HG02981 (cell line): ENCODE results near the gene EYS.
"Not testable (repeated sequence)": the region's sequence is repeated elsewhere in the genome, so short reads cannot be mapped to it uniquely, and the experiment has no call there.

Experiments used
- ATAC-seq: cut with Tn5 transposase; IDR thresholded peaks from one replicate; pipeline ENCODE4 v1.9.1; 2021; ENCODE audit warnings: mild to moderate bottlenecking, moderate library complexity; ENCODE audit not compliant: unreplicated experiment

The EYS gene

GRCh38 chr6:63774961-63775360 lies 1932.1 kb downstream of the EYS start:
- ATAC-seq, result no peak

- ATAC-seq, result no peak
Measured at GRCh38 chr6:63773200-63773599, 1933.8 kb downstream of the EYS start.

- ATAC-seq, result no peak
Measured at GRCh38 chr6:63765828-63766227, 1941.2 kb downstream of the EYS start.

GRCh38 chr6:63764318-63764916 lies 1942.6 kb downstream of the EYS start:
- no peak for ATAC-seq

DNA sequence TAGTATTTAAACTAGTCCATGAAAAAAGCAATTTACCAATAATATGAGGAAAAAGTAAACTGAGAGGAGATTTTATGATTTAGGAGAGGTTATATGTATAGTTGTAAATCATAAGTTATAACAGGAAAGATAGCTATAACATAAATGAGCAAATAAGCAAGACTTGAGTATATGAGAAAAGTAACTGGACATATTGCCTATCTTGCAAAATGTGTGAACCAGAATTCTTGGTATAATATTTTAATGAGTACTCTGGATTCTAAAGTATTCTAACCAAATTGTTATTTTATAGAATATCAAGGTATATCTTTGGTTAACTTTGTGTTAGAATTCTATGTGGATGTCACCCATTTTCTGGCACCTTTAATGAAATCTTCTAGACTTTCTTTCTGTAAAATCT lies 1946.8 kb downstream of the EYS start:
- no peak for ATAC-seq

- ATAC-seq, result no peak
Measured at GRCh38 chr6:63759605-63760105, 1947.4 kb downstream of the EYS start.

DNA sequence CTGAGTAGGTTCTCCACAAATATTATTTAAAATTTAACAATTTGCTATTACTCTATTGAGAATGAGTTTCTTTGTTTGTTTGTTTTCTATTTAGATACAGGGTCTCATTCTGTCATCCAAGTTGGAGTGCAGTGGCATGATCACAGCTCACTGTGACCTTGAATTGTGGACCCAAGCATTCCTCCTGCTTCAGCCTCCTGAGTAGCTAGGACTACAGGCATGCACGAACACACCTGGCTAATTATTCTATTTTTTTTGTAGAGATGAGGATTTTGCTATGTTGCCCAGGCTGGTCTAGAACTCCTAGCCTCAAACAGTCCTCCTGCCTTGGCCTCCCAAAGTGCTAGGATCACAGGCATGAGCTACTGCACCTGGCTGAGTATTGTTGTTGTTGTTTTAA lies 1949.2 kb downstream of the EYS start:
- ATAC-seq, result no peak

DNA sequence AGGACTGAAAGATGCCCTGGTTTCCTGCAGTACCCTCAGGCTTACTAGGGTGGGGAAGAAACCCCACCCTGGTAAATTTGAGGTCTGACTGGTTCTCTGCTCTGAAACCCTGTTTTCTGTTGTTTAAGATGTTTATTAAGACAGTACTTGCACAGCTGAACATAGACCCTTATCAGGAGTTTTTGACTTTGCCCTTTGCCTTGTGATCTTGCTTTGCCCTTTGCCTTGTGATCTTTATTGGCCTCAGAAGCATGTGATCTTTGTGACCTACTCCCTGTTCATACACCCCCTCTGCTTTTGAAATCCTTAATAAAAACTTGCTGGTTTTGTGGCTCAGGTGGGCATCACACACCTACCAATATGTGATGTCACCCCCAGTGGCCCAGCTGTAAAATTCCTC lies 1949.8 kb downstream of the EYS start:
- ATAC-seq, result not testable (repeated sequence)

DNA sequence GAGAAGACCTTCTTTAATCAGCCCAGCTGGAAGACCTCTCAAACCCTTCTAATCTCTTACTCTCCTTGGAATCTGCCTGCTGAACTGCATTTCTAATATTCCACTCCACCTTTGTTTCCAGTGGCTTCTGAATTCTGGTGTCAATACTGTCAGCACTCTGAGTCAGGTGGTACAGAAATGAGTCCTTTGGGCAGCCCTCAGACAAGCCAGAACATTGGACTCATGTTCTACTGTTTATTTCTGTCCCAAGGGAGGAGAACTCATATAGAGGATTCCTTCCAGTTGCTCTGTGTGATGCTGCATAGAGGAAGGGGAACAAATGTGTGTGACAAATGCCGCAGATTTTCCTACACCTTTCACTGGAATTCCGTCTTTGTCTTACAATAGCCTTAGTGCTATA lies 1956.6 kb downstream of the EYS start:
- ATAC-seq, result no peak

DNA sequence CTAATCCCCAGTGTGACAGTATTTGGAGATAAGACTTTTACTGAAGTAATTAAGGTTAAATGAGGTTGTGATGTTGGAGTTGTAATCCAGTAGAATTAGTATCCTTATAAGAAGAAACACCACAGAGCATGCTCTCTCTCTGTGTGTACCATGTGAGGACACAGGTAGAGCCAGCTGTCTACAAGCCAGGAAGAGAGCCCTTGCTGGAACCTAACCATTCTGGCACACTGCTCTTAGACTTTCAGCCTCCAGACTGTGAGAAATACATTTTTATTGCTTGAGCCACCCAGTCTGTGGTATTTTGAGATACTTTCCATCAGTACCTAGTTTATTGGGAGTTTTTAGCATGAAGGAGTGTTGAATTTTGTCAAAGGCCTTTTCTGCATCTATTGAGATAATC lies 1961.2 kb downstream of the EYS start:
- no peak for ATAC-seq

GRCh38 chr6:63744810-63745209 lies 1962.2 kb downstream of the EYS start:
- ATAC-seq, result no peak

- no peak for ATAC-seq
Measured at GRCh38 chr6:63743691-63744090, 1963.3 kb downstream of the EYS start.

DNA sequence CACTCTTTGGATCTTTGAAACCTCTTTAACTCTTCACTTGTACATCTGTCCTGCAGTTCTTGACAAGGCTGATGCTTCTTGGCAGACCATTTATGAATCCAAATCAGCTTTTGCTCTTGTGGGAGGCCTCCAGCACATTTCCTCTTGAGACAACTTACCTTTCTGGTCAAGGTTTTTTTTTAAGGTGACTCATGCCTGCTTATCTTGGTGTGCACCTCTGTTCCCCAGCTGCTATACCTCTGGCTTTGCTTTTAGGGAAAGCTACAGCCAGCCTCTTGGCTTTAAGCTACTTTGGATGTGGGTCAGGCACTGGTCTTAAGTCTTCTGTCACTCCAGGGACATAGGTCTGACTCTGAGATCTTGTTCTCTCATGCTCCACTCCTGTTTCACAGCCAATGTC lies 1965.0 kb downstream of the EYS start:
- ATAC-seq, result no peak

- ATAC-seq, result no peak
Measured at GRCh38 chr6:63740709-63741108, 1966.3 kb downstream of the EYS start.

DNA sequence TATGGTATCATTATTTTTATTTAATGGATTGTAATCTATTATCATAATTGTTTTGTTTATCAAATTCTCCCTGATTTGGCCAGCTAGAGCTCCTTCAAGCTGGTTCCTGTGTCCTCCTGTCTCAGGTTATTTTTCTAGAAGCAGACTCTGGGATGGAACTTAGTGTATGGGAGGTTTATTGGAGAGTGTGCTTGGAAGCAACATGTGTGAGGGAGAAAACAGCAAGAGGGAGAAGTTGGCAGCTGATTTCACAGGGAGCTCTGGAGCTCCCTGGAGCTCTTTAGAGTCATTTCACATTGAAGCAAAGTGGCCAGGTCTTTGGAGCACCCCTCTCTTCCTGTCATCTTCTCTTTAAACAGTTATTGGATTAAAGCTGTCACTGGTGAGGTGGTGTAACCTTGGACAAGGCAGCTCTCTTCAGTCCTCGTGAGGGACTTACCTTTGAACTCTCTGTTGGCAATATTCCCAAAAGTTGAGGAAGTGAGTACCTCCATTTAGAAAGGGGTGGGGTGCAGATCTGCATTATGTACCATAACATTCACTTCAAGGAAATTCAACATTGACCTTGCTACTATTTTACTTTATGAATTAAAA lies 1967.8 kb downstream of the EYS start:
- no peak for ATAC-seq

DNA sequence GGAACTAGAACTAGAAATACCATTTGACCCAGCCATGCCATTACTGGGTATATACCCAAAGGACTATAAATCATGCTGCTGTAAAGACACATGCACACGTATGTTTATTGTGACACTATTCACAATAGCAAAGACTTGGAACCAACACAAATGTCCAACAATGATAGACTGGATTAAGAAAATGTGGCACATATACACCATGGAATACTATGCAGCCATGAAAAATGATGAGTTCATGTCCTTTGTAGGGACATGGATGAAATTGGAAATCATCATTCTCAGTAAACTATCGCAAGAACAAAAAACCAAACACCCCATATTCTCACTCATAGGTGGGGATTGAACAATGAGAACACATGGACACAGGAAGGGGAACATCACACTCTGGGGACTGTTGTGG lies 1968.8 kb downstream of the EYS start:
- not testable (repeated sequence) for ATAC-seq

- no peak for ATAC-seq
Measured at GRCh38 chr6:63734923-63735322, 1972.1 kb downstream of the EYS start.

DNA sequence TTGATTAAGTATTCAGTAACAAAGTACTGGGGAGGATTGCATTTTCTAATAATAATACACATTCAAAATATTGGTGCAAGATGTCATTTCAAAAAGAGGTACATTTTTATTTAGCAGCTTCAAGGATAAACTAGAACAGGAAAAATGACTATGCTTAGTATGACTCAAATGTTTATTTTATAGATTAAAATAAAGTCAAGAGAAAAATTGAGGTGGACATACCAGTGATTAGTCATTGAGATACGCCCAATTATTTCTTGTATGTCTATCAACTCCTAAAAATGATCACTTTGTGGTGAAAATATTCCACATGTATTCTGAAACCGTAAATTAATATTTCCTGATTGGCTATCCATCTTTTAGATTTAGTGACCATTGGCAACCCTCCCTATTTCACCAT lies 1974.7 kb downstream of the EYS start:
- ATAC-seq, result no peak

DNA sequence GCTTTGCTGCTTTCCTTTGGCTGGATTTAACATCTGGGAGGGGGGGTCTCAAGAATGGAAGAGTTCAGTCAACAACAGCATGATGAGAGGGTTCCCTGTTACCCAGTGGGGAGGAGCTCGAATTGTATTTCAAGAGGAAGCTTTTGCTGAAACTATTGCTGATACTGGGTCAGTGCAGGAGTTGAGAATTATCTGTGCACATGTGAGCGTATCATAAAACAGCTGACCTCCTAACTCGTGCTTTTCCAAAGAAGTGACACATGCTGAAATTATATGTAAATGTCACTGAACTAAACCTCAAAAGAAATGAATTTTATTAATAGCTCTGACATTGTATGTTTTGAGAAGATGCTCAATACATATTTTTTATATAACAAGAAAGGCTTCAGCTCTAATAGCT lies 1975.1 kb downstream of the EYS start:
- no peak for ATAC-seq

- no peak for ATAC-seq
Measured at GRCh38 chr6:63730311-63730710, 1976.7 kb downstream of the EYS start.

- ATAC-seq, result no peak
Measured at GRCh38 chr6:63724721-63725120, 1982.3 kb downstream of the EYS start.

DNA sequence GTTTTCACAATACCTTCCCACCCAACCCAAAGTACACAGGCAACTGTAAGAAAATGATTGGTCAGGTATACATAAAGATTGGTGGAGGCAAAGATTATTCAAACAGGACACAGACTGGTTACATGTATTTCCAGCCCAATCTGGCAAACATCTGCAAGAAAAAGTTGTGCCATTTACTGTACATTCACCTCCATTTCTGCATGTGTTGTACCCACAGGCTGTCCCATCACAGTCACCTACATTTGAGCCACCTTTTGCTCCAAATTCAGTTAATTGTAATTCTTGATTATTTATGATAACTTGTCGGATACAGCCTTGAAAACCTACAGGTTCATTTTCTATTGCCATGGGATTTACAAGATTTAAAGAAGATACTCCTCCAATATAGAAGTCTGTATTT lies 1985.8 kb downstream of the EYS start:
- no peak for ATAC-seq

DNA sequence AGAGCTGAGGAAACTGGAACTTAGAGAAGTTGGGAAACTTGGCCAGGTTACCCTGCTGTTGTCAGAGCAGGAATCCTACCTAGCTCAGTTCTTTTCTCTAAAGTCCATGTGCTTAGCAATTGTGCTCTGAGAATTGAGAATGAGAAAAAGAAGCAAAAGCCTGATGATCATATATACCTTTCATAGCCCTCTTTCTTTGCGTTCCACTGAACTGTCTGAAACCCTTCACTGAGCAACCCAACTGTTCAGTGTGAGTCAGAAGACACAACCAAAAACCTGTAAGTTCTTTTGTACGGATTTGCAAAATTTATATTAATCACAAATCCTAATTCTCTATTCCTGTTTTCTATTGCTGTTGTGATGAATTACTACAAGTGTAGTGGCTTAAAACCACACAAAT lies 1990.9 kb downstream of the EYS start:
- ATAC-seq, result no peak
